GM12891 (cell line): ENCODE measurements around the gene NCKAP5.

Experiments used
- DNase-seq: peaks from one replicate; pipeline ENCODE4 v3.0.0; 2011; ENCODE audit warnings: low spot score; ENCODE audit not compliant: insufficient read length
- FAIRE-seq: peaks from 2 replicates; lab custom pipeline; 2011; peaks lifted over from hg19 to GRCh38; lab: Jason Lieb, UNC
- PAX5 ChIP-seq: IDR thresholded peaks from 2 replicates; pipeline ENCODE4 v1.6.1; 2011; ENCODE audit warnings: low read length, moderate library complexity, mild to moderate bottlenecking; ENCODE audit not compliant: insufficient read depth, severe bottlenecking
- POLR2A ChIP-seq: IDR thresholded peaks from 2 replicates; pipeline ENCODE4 v1.6.1; 2011; ENCODE audit warnings: low read depth, low read length, control low read depth
- POLR2AphosphoS5 ChIP-seq: IDR thresholded peaks from 2 replicates; pipeline ENCODE4 v1.6.1; 2011; ENCODE audit warnings: low read depth, low read length, control low read depth
- POU2F2 ChIP-seq: IDR thresholded peaks from 2 replicates; pipeline ENCODE4 v1.6.1; 2011; ENCODE audit warnings: low read depth, mild to moderate bottlenecking, control low read depth, low read length, moderate library complexity
- SPI1 ChIP-seq: IDR thresholded peaks from 2 replicates; pipeline ENCODE4 v1.6.1; 2011; ENCODE audit warnings: low read depth, low read length, control low read depth
- TAF1 ChIP-seq: IDR thresholded peaks from 2 replicates; pipeline ENCODE4 v1.6.1; 2011; ENCODE audit warnings: low read depth, low read length, control low read depth

NCKAP5 gene

GRCh38 chr2:133393895-133394294, 174.4 kb downstream of the NCKAP5 start:
- DNase-seq, result no peak
- TF ChIP-seq PAX5 (no peak), POU2F2 (no peak), POLR2AphosphoS5 (no peak), TAF1 (no peak), SPI1 (no peak), POLR2A (no peak)
- no peak for FAIRE-seq

GRCh38 chr2:133390156-133390555, 178.1 kb downstream of the NCKAP5 start:
- TF ChIP-seq SPI1 (no peak), TAF1 (no peak), PAX5 (no peak), POLR2A (no peak), POLR2AphosphoS5 (no peak), POU2F2 (no peak)
- DNase-seq (no peak), FAIRE-seq (no peak)

GRCh38 chr2:133389569-133389968, 178.7 kb downstream of the NCKAP5 start:
- no peak for TF ChIP-seq TAF1
- TF ChIP-seq SPI1, result no peak
- no peak for TF ChIP-seq PAX5
- no peak for TF ChIP-seq POU2F2
- TF ChIP-seq POLR2AphosphoS5, result no peak
- no peak for TF ChIP-seq POLR2A
- FAIRE-seq (no peak), DNase-seq (no peak)

GRCh38 chr2:133382566-133382965, 185.7 kb downstream of the NCKAP5 start:
- TF ChIP-seq POLR2A, result no peak
- no peak for TF ChIP-seq SPI1
- no peak for TF ChIP-seq POLR2AphosphoS5
- no peak for TF ChIP-seq PAX5
- no peak for TF ChIP-seq POU2F2
- no peak for TF ChIP-seq TAF1
- no peak for DNase-seq
- no peak for FAIRE-seq

- DNase-seq (no peak), FAIRE-seq (no peak)
- TF ChIP-seq POLR2AphosphoS5, result no peak
- TF ChIP-seq POLR2A, result no peak
- TF ChIP-seq SPI1, result no peak
- no peak for TF ChIP-seq PAX5
- no peak for TF ChIP-seq TAF1
- TF ChIP-seq POU2F2, result no peak
Measured at GRCh38 chr2:133380991-133381390, 187.3 kb downstream of the NCKAP5 start.

GRCh38 chr2:133378928-133379549, 189.2 kb downstream of the NCKAP5 start:
- TF ChIP-seq SPI1, result no peak
- TF ChIP-seq PAX5, result no peak
- TF ChIP-seq TAF1, result no peak
- no peak for TF ChIP-seq POU2F2
- no peak for TF ChIP-seq POLR2AphosphoS5
- no peak for TF ChIP-seq POLR2A
- FAIRE-seq, result no peak
- no peak for DNase-seq

- no peak for DNase-seq
- no peak for TF ChIP-seq POLR2AphosphoS5
- no peak for FAIRE-seq
Measured at GRCh38 chr2:133378386-133378785, 189.9 kb downstream of the NCKAP5 start.

- DNase-seq (no peak), FAIRE-seq (no peak)
- TF ChIP-seq POLR2A, result no peak
- no peak for TF ChIP-seq POU2F2
- TF ChIP-seq TAF1, result no peak
- TF ChIP-seq PAX5, result no peak
- TF ChIP-seq POLR2AphosphoS5, result no peak
- no peak for TF ChIP-seq SPI1
Measured at GRCh38 chr2:133377599-133377998, 190.7 kb downstream of the NCKAP5 start.

GRCh38 chr2:133377021-133377481, 191.2 kb downstream of the NCKAP5 start:
- TF ChIP-seq SPI1, result no peak
- TF ChIP-seq POLR2AphosphoS5, result no peak
- TF ChIP-seq POLR2A, result no peak
- no peak for TF ChIP-seq POU2F2
- no peak for TF ChIP-seq TAF1
- TF ChIP-seq PAX5, result no peak
- no peak for FAIRE-seq
- DNase-seq, result no peak

GRCh38 chr2:133374781-133375180, 193.5 kb downstream of the NCKAP5 start:
- DNase-seq, result no peak
- no peak for FAIRE-seq
- no peak for TF ChIP-seq POU2F2
- TF ChIP-seq SPI1, result no peak
- TF ChIP-seq PAX5, result no peak
- no peak for TF ChIP-seq POLR2A
- no peak for TF ChIP-seq TAF1
- no peak for TF ChIP-seq POLR2AphosphoS5
